Measurements from ENCODE around the gene RAB3A.

DNA sequence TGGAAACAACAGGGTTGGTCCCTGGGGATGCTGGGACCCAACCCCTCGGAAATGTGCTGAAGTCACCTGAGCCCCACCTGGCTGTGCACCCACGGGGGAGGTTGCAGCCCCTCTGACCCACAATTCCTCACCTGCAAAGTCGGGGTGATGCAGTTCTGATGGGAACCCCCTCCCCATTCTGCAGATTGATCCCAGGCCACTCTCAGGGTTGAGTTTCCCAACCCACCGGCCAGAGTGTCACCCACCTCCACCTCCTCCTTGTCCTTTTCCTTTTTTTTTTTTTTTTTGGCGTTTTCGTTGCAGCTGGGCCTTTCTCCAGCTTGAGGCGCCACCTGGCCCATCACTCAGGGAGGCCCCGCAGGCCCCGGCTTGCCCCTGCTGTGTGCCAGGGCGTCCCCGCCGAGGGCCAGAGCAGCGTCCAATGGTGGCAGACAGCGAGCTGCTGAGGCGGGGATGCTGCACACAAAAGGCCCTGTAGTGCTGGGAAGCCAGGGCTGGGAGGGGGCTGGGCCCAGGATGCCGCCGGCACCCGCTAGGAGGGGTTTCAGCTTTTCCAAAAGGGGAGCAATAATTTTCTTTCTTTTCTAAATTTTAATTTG, 46.3 kb downstream of the RAB3A start:
- no peak for TF ChIP-seq POLR2AphosphoS5 (IDR thresholded peaks at IDR 0.05; ENCODE audit: low read depth, low read length)
- no peak for TF ChIP-seq FOSL1 (IDR thresholded peaks at IDR 0.05; ENCODE audit: low read depth)
- TF ChIP-seq, protein P1, sequence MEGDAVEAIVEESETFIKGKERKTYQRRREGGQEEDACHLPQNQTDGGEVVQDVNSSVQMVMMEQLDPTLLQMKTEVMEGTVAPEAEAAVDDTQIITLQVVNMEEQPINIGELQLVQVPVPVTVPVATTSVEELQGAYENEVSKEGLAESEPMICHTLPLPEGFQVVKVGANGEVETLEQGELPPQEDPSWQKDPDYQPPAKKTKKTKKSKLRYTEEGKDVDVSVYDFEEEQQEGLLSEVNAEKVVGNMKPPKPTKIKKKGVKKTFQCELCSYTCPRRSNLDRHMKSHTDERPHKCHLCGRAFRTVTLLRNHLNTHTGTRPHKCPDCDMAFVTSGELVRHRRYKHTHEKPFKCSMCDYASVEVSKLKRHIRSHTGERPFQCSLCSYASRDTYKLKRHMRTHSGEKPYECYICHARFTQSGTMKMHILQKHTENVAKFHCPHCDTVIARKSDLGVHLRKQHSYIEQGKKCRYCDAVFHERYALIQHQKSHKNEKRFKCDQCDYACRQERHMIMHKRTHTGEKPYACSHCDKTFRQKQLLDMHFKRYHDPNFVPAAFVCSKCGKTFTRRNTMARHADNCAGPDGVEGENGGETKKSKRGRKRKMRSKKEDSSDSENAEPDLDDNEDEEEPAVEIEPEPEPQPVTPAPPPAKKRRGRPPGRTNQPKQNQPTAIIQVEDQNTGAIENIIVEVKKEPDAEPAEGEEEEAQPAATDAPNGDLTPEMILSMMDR (IDR thresholded peaks at IDR 0.05 in 2 of 3, conservative IDR thresholded peaks at IDR 0.05 in 1 of 3; ENCODE audit: borderline replicate concordance in 1 of 3, insufficient read depth in 1 of 3, low read depth in 2 of 3, low read length in 2 of 3): no peak
- no peak for TF ChIP-seq RAD21 (IDR thresholded peaks at IDR 0.05; ENCODE audit: low read depth)
